Midbrain (tissue), 1 donor: ENCODE measurements around the gene PROS1.

ENCODE experiments used
- DNase-seq: peaks from one replicate; lab custom pipeline; 2025; lab: John Stamatoyannopoulos, UW

The PROS1 gene

DNA sequence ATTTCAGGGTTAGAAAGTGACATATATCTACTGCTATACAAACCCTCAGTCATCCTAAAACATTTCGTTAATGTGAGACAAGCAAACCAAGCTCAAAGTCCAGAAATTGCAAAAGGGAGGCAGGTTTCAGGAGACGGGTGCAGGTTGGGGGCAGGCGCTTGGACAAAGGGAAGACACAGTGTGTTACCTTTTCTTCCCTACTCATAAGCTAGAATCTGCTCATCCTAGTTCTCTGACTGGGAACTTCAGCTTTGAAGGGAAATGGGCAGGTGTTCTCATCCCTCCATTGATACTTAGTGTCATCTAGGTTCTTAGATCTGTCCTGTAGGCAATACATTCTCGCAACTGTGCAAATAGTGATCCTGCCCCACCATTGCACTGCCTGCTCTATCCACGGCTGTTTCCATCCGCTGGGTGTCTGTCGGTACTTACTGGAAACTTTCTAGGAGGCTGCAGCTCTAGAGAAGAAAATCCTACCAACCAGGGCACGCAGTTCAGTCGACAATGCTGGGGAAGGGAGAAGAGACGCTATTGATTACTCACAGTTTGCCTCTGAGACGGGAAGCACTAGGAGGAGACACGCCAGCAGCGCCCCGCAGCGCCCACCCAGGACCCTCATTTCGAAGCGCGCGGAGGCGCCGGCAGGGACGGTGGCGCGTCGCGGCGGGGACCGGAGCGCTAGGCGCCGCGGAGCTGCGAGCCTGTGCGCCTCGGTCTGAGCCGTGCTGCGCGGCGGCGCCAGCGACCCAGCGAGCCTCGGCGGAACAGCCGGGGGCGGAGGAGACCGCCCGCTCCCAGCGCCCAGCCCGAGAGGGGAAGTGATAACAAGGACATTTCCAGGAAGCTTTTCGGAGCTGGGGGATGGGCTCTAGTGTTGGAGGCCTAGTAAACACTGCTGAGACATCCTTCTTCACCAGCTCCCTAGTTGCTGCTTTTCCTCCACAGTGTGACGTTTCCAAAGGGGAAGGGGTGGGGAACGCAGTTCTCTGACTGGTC lies at the start of gene PROS1:
Gene PROS1, minus strand, starts transcription at position 766 of the 996 bp plus-strand sequence. Its CDS starts 147 bp downstream, at position 619.
- peak; percentile 61 for DNase-seq

DNA sequence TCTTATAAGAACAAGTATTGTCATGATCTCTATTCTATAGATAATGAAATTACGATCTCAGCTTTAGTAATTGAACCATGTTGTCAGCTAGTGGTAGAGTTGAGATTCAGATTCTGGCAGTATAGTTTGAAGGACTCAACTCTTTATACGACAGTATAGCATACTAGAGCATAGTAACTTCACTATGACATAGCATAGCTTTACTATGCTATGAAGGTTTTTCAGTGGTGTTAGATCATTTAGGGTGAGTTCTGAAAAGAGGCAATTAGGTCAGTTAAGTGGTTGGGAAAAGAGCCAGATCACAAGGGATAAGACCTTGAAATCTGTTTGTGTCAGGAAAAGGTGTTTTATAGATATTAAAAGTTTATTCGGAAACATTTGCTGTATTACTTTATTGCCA lies 46.6 kb upstream of the PROS1 start:
- no peak for DNase-seq

DNA sequence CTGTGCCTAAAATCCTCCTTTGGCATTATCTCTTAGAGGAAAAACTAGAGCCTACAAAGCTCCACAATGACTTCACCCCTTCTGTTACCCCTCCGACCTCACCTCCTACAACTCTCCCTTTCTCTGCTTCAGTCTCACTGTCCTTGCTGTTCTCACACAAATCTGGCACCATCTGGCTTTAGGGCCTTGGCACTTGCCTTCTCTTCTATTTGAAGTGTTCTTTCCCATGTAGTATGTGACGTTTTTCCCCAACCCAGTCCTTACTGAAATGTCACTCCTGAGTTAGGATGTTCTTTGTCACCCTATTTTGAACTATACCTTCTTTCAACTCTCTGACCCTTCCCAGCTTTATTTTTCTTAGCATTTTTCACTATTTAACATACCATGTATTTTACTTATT lies 46.0 kb upstream of the PROS1 start:
- DNase-seq: no peak

DNA sequence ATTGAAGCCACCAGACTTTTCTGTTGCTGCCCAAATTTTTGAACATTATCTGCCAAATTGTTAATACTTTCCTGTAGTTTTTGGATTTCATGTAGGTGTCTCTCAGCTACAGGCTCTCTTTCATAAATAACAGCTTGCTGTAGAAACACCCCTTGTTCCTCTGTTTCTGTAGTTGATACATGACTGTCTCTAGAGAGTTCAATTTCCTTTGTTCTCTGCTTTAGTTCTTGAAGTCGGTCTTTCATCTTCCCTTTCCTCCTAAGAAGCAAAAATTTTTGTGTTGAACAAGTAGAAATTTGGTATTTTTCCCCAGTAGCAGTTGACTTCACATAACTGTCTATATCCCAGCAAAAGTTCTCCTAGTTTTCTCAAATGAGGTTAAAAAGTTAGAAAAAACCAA lies 41.3 kb upstream of the PROS1 start:
- no peak for DNase-seq

DNA sequence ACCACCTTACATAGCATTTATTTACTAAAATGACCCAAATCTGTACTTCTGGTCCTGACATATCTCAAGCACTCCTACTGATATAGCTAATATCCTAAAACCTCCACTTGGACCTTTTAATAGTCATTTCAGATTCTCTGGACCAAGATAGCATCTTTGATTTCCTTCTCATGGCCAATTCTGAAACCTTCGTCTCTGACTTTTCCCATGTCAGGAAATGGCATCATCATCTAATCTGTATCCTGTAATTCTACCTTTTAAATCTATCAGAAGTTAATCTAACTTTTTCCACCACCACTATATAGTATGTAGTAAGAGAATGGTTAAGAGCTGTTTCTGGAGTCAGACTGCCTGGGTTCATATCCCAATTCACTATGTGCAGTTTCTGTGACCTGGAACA lies 38.5 kb upstream of the PROS1 start:
- DNase-seq: no peak

DNA sequence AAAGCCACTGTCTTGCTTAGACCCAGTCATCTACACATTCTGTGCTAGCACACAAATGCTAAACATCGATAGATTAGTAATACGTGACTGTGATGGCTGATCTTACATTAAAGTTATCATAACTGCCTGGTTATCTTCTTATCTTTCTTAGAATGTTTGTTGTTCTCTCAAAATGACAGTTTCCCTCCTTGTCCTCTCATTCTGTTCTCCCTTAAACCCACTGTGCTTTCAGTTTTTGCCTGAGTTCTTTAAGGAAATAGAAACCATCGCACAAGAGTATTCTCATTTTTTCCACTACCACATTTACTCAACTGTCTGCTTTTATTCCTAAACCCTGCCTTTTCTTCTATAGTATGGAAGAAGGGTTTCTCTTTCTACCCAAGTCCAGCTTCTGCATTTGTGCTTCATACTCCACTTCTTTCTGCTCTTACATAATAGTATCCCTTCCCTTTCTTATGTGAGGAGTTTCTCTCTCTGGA lies 37.6 kb upstream of the PROS1 start:
- DNase-seq: no peak

DNA sequence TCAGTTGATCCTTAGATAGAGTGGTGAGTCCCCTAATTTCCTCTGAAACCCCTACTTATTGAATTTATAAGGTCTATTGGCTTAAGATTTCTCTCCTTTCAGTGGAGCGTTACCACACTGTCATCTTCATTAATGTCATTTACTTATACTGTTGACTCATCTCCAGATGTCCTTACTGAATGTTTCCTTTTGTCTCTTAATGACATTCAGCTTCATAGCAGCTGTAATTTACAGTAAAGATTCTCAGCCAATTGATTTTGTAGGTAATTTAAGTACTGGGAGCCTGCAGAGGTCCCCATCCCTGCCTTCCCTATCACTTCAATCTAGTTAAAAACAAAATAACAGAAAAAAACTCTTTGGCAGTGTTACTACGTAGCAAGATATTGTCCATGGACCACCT lies 35.9 kb upstream of the PROS1 start:
- no peak for DNase-seq

DNA sequence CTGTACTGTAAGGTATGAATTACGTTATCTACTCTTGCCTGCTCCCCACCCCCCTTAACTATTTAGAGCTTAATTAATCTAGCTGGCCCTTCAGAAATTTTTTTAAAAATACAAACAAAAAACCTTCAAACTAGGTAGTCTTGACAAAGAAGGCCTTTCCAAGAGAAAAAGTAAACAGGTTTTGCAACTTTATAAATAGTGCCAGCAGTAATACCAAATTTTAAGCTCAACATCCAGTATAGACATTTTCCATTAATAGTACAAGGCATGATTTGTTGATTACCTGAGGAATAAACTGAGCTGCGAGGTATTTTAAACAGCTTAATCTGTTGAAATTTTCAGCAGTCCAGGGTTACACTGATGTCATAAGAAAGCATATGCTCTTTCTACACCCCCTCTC lies 34.6 kb upstream of the PROS1 start:
- no peak for DNase-seq

DNA sequence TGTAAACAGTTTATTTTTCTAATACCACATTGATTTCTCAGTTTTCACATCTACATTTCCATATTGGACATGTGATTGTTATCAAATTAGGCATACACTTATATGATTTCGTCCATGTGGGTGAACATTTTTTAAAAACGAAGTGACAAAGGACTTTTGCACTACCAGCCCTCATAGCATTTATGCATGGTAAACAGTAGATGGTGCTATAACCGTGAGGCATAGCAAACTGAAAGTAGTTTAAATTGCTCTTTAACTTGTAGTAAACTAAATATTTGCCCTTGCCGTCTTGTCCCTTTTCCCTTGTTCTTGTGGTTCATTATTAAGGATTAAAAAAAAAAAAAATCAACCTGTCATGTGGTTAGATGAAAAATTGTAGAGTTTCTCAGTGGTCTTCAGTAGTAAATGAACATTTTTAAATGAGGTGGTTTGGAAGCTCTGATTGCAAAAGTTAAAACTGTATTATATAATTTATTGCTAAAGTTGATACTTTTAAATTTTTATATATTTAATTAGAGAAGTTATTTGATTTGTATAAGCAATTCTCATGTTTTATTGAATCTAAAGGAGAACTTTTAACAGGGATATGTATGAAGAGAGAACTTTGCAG lies 30.7 kb upstream of the PROS1 start:
- DNase-seq: peak; percentile 50

DNA sequence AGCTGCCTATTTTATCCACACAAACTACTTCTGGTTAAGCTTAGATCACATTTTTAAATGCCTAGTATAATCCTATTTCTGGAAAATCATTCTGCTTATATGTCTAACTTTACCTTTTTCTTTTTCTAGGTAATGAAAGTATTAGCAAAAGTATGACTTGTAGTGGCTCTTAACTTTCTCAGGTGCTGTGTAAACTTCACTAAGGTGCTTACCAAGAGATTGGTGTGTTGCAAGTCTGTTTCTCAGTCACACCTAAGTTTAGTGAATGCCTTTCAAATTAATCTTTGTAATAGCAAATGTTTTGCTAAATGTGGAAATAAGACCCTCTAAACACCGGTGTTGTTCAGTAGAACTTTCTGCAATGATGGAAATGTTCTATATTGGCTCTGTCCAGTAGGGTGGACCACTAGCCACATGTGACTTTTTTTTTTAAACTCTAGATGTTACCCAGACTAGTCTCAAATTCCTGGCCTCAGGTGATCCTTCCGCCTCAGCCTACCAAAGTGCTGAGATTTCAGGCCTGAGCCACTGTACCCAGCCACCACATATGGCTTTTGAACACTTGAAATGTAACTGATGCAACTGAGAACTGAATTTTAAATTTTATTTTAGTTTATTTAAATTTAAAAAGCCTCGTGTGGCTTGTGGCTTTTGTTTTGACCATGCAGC lies 28.3 kb upstream of the PROS1 start:
- DNase-seq: no peak

DNA sequence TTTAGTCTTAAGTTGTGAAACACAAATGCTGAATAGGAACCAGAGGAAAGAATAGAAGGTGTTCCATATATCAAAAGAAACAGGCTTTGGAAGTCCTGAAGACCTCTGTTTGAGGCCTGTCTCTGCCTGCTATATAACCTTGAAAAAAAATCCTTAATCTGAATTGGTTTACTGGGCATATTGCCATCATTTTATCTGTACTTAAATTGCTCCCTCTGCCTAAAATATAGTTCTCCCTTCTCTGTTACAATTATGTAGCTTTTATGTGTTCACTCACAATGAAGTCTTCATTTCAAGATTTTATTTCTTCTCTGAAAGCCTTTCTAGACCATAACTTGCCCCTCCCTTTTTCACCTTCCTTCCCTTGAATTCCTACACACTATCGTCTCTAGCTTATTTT lies 27.5 kb upstream of the PROS1 start:
- DNase-seq: no peak

DNA sequence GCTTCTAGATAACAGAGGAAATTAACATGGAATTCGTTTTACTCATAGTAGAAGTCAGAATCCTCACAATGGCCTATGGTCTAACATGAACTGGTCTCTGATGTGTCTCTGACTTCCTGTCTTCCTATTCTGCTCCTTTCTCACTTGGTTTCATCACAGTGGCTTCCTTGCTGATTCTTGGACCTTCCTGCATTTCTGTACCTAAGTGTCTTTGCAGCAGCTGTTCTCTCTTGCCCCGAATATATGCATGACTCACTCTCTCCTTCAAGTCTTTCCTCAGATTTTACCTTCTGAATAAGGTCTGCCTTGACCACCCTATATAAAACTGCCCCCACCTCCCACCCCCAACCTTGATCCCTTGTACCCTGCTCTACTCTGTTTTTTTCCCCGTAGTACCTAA lies 20.4 kb upstream of the PROS1 start:
- DNase-seq: no peak

DNA sequence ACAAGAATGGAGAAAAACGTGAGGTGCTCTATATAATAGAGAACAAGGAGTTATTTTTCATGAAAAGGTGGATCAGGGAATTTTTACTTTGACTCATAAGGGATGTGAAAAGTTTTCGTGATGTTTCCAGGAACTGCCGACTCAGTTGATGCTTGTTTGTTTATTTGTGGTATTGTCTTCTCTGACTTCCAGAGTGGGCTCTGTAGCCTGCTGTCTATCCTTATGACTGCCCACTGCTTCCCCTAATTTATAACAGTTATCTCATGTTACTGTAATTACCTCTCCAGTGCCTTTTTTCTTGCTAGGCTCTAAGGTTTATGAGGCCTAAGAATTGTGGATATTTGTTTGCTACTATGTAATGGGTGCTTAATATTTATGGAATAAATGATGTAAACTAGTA lies 18.5 kb upstream of the PROS1 start:
- DNase-seq: no peak

DNA sequence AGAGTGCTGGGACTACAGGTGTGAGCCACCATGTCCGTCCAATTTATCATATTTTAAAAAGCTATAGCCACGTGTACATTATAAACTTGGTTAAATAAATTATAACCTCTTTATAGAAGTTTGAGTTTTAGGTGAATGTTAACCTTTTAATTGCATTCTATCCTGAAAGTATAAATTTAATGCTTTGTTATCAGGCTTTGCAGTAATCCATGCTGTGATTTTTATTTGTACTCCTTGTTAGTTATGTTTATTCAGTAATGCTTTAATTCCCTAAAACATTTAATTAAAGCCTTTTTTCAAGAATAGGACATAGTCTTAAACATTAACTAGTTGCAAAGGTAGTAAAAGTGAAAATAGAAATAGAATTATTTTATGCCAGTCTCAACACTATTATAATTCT lies 17.9 kb upstream of the PROS1 start:
- no peak for DNase-seq

DNA sequence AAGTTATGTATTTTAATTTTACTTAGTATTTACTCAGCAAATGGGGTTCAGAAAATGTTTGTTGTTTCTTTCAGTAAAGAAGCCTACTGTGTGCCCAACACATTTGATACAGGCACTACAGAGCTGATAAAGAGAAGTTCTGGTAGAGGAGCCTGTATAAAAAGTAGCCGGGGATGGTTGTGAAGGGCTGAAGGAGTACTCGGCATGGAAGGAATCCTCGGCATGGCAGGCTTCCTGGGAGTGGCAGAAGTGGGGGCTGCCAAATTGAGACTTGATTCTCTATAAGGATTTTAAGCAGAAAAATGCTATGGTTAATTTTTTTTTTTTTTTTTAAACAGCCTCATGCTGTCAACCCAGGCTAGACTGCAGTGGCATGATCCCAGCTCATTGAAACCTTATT lies 15.5 kb upstream of the PROS1 start:
- DNase-seq: no peak

DNA sequence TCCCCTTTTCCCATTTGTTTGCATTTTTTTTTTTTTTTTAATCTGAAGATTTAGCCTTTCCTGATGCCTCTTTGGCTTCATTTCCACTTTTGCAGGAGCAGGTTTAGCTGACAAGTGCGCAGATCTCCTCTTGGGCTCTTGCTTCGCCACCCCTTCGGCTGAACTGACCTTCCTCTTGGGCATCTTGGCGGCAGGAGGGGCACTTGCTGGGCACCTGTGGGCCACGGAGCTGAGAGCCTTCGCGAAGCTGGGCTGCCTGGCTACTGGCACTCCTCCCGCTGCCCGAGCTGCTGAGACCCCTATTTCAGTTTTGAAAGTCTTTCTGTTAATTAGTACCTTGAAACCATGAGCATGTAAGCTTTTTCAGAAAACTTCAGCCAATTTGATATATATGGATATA lies 15.1 kb upstream of the PROS1 start:
- no peak for DNase-seq

DNA sequence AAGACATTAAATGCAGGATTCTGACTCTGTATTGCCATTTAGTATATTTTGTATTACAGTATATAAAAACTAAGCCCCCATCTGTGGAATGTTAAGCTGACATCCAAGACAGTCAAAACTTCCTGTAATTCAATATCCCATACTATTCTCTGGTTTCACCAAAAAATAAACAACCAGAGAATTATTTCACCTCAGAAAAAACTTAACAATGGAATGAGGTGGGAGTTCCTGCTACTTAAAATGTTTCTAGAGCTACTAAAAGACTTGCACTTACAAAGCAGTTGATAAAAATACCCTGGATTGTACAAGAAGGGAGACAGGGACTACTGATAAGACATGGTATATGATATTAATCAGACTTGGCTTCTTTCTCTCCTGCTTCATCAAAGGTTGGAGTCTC lies 14.6 kb upstream of the PROS1 start:
- DNase-seq: no peak

DNA sequence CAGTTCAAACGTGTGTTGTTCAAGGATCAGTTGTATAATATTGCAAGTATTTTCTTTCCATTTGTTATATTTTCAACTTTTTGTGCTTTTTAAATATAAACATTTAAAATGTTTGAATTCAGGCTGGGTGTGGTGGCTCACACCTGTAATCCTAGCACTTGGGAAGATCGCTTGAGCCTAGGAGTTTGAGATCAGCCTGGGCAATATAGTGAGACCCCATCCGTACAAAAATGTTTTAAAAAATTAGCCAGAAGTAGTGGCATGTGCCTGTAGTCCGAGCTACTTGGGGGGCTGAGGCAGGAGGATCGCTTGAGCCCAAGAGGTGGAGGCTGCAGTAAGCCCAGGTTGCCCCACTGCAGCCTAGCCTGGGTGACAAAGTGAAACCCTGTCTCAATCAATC lies 10.9 kb upstream of the PROS1 start:
- DNase-seq: no peak

DNA sequence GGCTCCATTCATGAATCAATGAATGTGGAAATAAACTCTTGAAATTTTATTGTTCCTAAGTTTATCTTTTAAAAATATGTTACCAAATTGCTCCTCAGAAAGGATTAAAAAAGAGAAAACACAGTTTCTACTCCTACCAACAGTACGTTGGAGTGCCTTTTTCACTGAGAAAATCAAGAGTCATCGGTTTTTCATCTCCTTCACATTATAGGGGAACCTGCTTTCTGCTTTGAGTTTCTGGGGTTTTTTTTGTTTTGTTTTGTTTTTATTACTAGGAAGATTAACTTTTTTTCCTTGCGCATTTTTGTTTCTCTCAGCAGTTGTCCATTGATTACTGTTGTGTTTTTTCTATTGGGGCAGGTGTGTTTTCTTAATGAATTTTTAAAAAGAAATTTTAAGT lies 9.7 kb upstream of the PROS1 start:
- no peak for DNase-seq

DNA sequence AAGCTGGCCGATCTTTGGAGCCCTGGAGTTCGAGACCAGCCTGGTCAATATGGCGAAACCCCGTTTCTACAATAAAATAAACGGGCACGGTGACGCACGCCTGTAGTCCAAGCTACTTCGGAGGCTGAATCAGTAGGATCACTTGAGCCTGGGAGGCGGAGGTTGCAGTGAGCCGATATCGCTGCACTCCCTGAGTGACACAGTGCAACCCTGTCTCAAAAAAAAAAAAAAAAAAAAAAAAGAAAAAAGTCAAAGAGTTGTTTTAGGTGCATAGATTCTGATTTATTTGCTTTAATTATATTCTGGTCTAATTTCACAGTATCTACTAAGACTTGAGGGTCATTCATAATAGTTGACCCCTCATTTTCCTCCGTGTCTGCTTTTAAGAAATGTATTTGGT lies 8.0 kb upstream of the PROS1 start:
- no peak for DNase-seq

DNA sequence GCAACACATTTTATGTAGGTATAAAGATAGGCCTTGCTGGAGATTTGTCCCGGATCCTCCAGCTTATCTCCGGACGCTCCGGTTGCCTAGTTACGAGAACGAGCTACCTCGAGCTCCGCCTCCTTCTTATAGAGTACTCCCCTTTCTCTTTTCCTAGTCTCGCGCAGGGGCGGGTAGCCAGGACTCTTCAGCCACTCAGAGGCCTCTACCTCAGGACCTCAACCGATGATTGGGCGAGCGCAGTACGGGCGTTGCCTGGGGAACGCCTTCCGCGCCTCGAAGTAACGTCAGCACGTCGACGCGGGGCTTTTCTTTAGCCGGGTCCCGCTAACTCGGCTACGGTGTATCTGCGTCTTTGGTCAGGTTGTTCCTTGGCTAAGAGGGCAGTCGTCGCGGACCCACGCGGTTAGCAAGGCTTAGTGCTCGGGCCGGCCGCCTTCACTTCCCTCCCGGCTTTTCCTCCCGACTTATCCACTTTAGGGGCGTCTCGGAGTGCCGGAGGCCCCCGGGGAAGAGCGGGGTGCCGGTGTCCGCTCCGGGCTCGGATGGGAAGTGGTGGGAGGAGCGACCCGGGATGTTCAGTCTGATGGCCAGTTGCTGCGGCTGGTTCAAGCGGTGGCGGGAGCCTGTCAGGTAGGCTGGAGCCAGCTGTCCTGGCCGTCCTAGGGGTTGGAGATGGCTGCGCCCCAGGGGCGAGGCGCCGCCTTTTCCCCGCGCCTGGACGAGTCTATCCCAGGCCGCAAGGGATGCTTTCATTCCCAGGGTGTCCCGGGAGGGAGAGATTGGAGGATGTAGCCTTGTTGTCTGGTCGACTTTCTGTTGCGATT lies 6.4 kb upstream of the PROS1 start, which contains the start of gene ARL13B:
Gene ARL13B, plus strand, starts transcription at position 306 of the 827 bp plus-strand sequence. Its CDS starts 269 bp downstream, at position 575.
- DNase-seq: peak; percentile 98

DNA sequence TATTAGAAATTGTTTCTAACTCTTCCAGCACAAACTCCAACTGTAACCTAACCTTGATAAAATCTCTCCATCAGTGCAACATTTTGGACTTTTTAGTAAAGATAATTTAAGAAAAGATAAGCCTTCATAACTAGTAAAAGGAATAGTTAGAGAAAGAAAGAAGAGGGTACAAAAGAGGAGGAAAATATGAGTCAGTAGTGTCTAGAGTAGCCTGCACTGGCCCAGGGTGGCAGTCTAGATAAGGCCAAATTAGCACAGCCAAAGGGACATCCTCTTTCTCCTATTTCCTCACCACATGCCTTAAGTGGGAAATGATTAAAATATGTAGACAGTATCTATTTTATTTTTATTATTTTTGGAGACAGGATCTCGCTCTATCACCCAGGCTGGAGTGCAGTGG lies 3.7 kb downstream of the PROS1 start:
- no peak for DNase-seq
